ENCODE results near the gene EIF4A2. TPM values are rescaled to one million over a fixed set of nuclear protein-coding genes. Genes with fewer than 3 reads are reported as not detected.

The EIF4A2 gene
- total and polyA plus RNA-seq, 2 of the 13 experiments (the other 11 are each of a cell fraction or from before 2014, with no cell fraction given), result 480 to 596 TPM

DNA sequence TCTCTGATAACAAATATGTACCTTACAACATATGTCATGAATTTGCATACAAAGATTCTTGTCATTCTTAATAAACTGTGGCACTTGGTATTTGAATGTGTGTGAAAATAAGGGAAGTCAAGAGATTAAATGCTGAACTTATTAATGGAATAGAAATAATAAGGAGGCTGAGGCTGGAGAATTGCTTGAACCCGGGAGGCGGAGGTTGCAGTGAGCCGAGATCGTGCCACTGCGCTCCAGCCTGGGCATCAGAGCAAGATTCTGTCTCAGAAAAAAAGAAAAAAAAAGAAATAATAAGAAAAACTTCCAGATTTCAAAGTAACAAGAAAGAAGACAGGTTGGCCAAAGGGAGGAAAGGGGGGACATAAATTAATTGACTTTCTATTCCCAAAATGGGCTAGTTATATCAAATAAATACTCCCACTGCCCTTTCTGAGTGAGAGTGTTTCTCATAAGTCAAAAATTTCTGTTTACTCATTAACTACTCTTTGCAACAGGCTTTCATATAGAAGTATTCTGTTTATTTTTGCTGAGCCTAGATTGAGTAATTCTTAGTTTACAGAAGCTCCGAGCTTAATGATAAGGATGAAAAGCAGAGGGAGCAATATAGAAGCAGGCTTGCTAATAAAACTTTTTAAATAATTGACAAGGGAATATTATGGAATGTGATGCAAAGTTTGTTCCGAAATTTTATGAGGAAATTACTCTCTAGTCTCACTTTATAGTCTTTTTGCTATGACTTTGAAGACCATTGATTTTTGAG is 40.6 kb upstream of the EIF4A2 start (continued):
- TF ChIP-seq, protein P1, sequence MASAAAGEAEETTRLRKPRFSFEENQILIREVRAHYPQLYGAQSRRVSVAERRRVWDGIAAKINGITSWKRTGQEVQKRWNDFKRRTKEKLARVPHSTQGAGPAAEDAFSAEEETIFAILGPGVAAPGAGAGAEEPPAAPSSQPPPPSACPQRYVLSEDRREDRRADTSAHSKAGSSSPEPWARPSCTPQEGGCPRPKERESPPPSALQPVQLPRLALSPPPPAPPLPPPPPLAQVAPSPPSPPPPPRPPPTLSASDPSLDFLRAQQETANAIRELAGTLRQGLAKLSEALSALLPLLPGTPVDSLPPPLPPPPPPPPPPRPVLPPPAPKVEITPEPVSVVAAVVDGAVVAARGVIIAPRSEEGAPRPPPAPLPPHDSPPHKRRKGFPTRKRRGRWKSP (CRISPR knock-in tag; IDR thresholded peaks at IDR 0.05), result no peak; the same call in 1 of the 2 replicates
- TF ChIP-seq, protein P2, sequence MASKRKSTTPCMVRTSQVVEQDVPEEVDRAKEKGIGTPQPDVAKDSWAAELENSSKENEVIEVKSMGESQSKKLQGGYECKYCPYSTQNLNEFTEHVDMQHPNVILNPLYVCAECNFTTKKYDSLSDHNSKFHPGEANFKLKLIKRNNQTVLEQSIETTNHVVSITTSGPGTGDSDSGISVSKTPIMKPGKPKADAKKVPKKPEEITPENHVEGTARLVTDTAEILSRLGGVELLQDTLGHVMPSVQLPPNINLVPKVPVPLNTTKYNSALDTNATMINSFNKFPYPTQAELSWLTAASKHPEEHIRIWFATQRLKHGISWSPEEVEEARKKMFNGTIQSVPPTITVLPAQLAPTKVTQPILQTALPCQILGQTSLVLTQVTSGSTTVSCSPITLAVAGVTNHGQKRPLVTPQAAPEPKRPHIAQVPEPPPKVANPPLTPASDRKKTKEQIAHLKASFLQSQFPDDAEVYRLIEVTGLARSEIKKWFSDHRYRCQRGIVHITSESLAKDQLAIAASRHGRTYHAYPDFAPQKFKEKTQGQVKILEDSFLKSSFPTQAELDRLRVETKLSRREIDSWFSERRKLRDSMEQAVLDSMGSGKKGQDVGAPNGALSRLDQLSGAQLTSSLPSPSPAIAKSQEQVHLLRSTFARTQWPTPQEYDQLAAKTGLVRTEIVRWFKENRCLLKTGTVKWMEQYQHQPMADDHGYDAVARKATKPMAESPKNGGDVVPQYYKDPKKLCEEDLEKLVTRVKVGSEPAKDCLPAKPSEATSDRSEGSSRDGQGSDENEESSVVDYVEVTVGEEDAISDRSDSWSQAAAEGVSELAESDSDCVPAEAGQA (IDR thresholded peaks at IDR 0.05; ENCODE audit: low read depth), result no peak
- TF ChIP-seq, protein P2 (CRISPR knock-in tag; IDR thresholded peaks at IDR 0.05; ENCODE audit: borderline replicate concordance), result no peak
- TF ChIP-seq FOXP1 (IDR thresholded peaks at IDR 0.05) (0 out of 2 replicates have a peak, but pooled peaks have one; percentile 41), FOXP1 (CRISPR knock-in tag; IDR thresholded peaks at IDR 0.05) (peak; percentile 86), FOXO1 (CRISPR knock-in tag; IDR thresholded peaks at IDR 0.05) (peak; percentile 25; the same call in 1 of the 2 replicates), HNRNPUL1 (IDR thresholded peaks at IDR 0.05; ENCODE audit: low read depth, low read length) (peak; percentile 71; the same call in 1 of the 2 replicates), DMAP1 (CRISPR knock-in tag; IDR thresholded peaks at IDR 0.05) (peak; percentile 37; the same call in 1 of the 2 replicates), BCL6 (CRISPR knock-in tag; IDR thresholded peaks at IDR 0.05) (peak; percentile 51; the same call in 1 of the 2 replicates)
- TF ChIP-seq, protein P3, sequence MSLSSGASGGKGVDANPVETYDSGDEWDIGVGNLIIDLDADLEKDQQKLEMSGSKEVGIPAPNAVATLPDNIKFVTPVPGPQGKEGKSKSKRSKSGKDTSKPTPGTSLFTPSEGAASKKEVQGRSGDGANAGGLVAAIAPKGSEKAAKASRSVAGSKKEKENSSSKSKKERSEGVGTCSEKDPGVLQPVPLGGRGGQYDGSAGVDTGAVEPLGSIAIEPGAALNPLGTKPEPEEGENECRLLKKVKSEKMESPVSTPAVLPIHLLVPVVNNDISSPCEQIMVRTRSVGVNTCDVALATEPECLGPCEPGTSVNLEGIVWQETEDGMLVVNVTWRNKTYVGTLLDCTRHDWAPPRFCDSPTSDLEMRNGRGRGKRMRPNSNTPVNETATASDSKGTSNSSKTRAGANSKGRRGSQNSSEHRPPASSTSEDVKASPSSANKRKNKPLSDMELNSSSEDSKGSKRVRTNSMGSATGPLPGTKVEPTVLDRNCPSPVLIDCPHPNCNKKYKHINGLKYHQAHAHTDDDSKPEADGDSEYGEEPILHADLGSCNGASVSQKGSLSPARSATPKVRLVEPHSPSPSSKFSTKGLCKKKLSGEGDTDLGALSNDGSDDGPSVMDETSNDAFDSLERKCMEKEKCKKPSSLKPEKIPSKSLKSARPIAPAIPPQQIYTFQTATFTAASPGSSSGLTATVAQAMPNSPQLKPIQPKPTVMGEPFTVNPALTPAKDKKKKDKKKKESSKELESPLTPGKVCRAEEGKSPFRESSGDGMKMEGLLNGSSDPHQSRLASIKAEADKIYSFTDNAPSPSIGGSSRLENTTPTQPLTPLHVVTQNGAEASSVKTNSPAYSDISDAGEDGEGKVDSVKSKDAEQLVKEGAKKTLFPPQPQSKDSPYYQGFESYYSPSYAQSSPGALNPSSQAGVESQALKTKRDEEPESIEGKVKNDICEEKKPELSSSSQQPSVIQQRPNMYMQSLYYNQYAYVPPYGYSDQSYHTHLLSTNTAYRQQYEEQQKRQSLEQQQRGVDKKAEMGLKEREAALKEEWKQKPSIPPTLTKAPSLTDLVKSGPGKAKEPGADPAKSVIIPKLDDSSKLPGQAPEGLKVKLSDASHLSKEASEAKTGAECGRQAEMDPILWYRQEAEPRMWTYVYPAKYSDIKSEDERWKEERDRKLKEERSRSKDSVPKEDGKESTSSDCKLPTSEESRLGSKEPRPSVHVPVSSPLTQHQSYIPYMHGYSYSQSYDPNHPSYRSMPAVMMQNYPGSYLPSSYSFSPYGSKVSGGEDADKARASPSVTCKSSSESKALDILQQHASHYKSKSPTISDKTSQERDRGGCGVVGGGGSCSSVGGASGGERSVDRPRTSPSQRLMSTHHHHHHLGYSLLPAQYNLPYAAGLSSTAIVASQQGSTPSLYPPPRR (CRISPR knock-in tag; IDR thresholded peaks at IDR 0.05; ENCODE audit: borderline replicate concordance), result peak; percentile 30; the same call in 1 of the 2 replicates
- TF ChIP-seq, protein P4, sequence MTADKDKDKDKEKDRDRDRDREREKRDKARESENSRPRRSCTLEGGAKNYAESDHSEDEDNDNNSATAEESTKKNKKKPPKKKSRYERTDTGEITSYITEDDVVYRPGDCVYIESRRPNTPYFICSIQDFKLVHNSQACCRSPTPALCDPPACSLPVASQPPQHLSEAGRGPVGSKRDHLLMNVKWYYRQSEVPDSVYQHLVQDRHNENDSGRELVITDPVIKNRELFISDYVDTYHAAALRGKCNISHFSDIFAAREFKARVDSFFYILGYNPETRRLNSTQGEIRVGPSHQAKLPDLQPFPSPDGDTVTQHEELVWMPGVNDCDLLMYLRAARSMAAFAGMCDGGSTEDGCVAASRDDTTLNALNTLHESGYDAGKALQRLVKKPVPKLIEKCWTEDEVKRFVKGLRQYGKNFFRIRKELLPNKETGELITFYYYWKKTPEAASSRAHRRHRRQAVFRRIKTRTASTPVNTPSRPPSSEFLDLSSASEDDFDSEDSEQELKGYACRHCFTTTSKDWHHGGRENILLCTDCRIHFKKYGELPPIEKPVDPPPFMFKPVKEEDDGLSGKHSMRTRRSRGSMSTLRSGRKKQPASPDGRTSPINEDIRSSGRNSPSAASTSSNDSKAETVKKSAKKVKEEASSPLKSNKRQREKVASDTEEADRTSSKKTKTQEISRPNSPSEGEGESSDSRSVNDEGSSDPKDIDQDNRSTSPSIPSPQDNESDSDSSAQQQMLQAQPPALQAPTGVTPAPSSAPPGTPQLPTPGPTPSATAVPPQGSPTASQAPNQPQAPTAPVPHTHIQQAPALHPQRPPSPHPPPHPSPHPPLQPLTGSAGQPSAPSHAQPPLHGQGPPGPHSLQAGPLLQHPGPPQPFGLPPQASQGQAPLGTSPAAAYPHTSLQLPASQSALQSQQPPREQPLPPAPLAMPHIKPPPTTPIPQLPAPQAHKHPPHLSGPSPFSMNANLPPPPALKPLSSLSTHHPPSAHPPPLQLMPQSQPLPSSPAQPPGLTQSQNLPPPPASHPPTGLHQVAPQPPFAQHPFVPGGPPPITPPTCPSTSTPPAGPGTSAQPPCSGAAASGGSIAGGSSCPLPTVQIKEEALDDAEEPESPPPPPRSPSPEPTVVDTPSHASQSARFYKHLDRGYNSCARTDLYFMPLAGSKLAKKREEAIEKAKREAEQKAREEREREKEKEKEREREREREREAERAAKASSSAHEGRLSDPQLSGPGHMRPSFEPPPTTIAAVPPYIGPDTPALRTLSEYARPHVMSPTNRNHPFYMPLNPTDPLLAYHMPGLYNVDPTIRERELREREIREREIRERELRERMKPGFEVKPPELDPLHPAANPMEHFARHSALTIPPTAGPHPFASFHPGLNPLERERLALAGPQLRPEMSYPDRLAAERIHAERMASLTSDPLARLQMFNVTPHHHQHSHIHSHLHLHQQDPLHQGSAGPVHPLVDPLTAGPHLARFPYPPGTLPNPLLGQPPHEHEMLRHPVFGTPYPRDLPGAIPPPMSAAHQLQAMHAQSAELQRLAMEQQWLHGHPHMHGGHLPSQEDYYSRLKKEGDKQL (CRISPR knock-in tag; IDR thresholded peaks at IDR 0.05; ENCODE audit: low read depth), result 0 out of 2 replicates have a peak, but pooled peaks have one; percentile 48
